HEK293 (cell line): Measurements from ENCODE around the gene THSD7A.

Source experiments
- CTCF ChIA-PET: fragments of 350-600 bp; formaldehyde crosslinking; extraction: SDS; loops from one replicate; lab custom pipeline; 2021; ENCODE audit warnings: antibody characterized with exemption; lab: Yijun Ruan, JAX
- POLR2A ChIA-PET: fragments of 300-600 bp; formaldehyde crosslinking; extraction: SDS; loops from one replicate; lab custom pipeline; 2020; ENCODE audit warnings: antibody characterized with exemption, inconsistent platforms; lab: Yijun Ruan, JAX
- H3K27ac ChIP-seq: fragments of 200-500 bp; sonication (Bioruptor generic); 2 replicates; pipeline ENCODE4 v1.5.1; 2014; ENCODE audit warnings: low read depth, low read length, control low read depth, inconsistent platforms; ENCODE audit errors: extremely low read depth
- H3K36me3 ChIP-seq, 2 experiments: fragments of 200-500 bp in 1 of 2; sonication (Bioruptor generic) in 1 of 2; 1 replicate in 1 of 2; 2 replicates in 1 of 2; pipeline ENCODE4 v1.5.1; 2014 to 2017; ENCODE audit warnings: inconsistent platforms in 2 of 2, low read length in 2 of 2; ENCODE audit not compliant: control insufficient read depth in 2 of 2, insufficient read depth in 1 of 2
- H3K4me1 ChIP-seq: fragments of 200-500 bp; sonication (Bioruptor generic); 2 replicates; pipeline ENCODE4 v1.5.1; 2014; ENCODE audit warnings: mild to moderate bottlenecking, low read length, inconsistent platforms; ENCODE audit not compliant: control insufficient read depth, insufficient read depth
- H3K4me3 ChIP-seq: 2 replicates; pipeline ENCODE4 v1.5.1; 2011; ENCODE audit warnings: low read depth, mild to moderate bottlenecking, control low read depth, low read length, moderate library complexity
- H3K9me3 ChIP-seq: fragments of 200-500 bp; sonication (Bioruptor generic); 2 replicates; pipeline ENCODE4 v1.5.1; 2014; ENCODE audit warnings: low read depth, low read length, inconsistent platforms; ENCODE audit not compliant: control insufficient read depth, insufficient read depth
- HOXD13 ChIP-seq: sonication (generic); formaldehyde crosslinking; IDR thresholded peaks from 2 replicates; pipeline ENCODE4 v1.8.0; 2022; ENCODE audit warnings: missing genetic modification reagents, borderline replicate concordance
- KLF16 ChIP-seq: fragments of 450-650 bp; formaldehyde crosslinking; IDR thresholded peaks from 2 replicates; pipeline ENCODE4 v1.5.1; 2017; ENCODE audit warnings: missing biosample characterization, missing genetic modification characterization
- KLF9 ChIP-seq: fragments of 450-650 bp; formaldehyde crosslinking; IDR thresholded peaks from 2 replicates; pipeline ENCODE4 v1.5.1; 2016; ENCODE audit warnings: missing biosample characterization, missing genetic modification characterization, low read depth
- SETDB1 ChIP-seq: IDR thresholded peaks from one replicate; pipeline ENCODE4 v1.6.1; 2017; ENCODE audit warnings: mild to moderate bottlenecking, low read length, moderate library complexity, mixed read lengths; ENCODE audit not compliant: insufficient read length
- ZFHX2 ChIP-seq: fragments of 450-650 bp; formaldehyde crosslinking; conservative IDR thresholded peaks from 2 replicates; pipeline ENCODE4 v1.5.1; 2016; ENCODE audit warnings: missing biosample characterization, missing genetic modification characterization
- ZNF19 ChIP-seq: fragments of 450-650 bp; formaldehyde crosslinking; IDR thresholded peaks from 2 replicates; pipeline ENCODE4; 2016; ENCODE audit warnings: missing biosample characterization, missing genetic modification characterization, low read depth
- ZNF202 ChIP-seq: fragments of 450-650 bp; formaldehyde crosslinking; IDR thresholded peaks from 2 replicates; pipeline ENCODE4 v1.5.1; 2016; ENCODE audit warnings: missing biosample characterization, missing genetic modification characterization, borderline replicate concordance
- ZNF24 ChIP-seq: fragments of 450-650 bp; formaldehyde crosslinking; IDR thresholded peaks from 2 replicates; pipeline ENCODE4 v1.5.1; 2016; ENCODE audit warnings: missing biosample characterization, missing genetic modification characterization
- ZNF292 ChIP-seq: fragments of 450-650 bp; formaldehyde crosslinking; IDR thresholded peaks from 2 replicates; pipeline ENCODE4 v1.5.1; 2016; ENCODE audit warnings: low read depth, missing biosample characterization, missing genetic modification characterization, borderline replicate concordance
- ZNF341 ChIP-seq: fragments of 450-650 bp; formaldehyde crosslinking; IDR thresholded peaks from 2 replicates; pipeline ENCODE4; 2016; ENCODE audit warnings: low read depth, missing biosample characterization, missing genetic modification characterization
- ZNF416 ChIP-seq: fragments of 450-650 bp; formaldehyde crosslinking; IDR thresholded peaks from 2 replicates; pipeline ENCODE4 v1.5.1; 2016; ENCODE audit warnings: missing biosample characterization, missing genetic modification characterization
- ZNF426 ChIP-seq: fragments of 450-650 bp; formaldehyde crosslinking; IDR thresholded peaks from 2 replicates; pipeline ENCODE4 v1.5.1; 2017; ENCODE audit warnings: missing biosample characterization, missing genetic modification characterization, mild to moderate bottlenecking, inconsistent platforms, moderate library complexity
- ZNF433 ChIP-seq: fragments of 450-650 bp; formaldehyde crosslinking; IDR thresholded peaks from 2 replicates; pipeline ENCODE4 v1.5.1; 2016; ENCODE audit warnings: missing biosample characterization, missing genetic modification characterization, low read depth
- ZNF555 ChIP-seq: fragments of 450-650 bp; formaldehyde crosslinking; conservative IDR thresholded peaks from 2 replicates; pipeline ENCODE4 v1.5.1; 2017; ENCODE audit warnings: missing biosample characterization, mild to moderate bottlenecking, missing genetic modification characterization, inconsistent platforms
- ZNF561 ChIP-seq: fragments of 450-650 bp; IDR thresholded peaks from 2 replicates; pipeline ENCODE4 v1.5.1; 2018; ENCODE audit warnings: missing biosample characterization, missing genetic modification characterization, borderline replicate concordance
- ZNF660 ChIP-seq: fragments of 450-650 bp; IDR thresholded peaks from 2 replicates; pipeline ENCODE4 v1.5.1; 2018; ENCODE audit warnings: missing biosample characterization, mild to moderate bottlenecking, missing genetic modification characterization
- ZNF747 ChIP-seq: fragments of 450-650 bp; formaldehyde crosslinking; IDR thresholded peaks from 2 replicates; pipeline ENCODE4 v1.5.1; 2016; ENCODE audit warnings: missing biosample characterization, missing genetic modification characterization
- ZSCAN16 ChIP-seq: fragments of 450-650 bp; formaldehyde crosslinking; IDR thresholded peaks from 2 replicates; pipeline ENCODE4 v1.5.1; 2016; ENCODE audit warnings: missing biosample characterization, missing genetic modification characterization
- TF ChIP-seq, protein P1 (sequence below): fragments of 450-650 bp; formaldehyde crosslinking; IDR thresholded peaks from 2 replicates; pipeline ENCODE4 v1.5.1; 2016; ENCODE audit warnings: missing biosample characterization, missing genetic modification characterization
- TF ChIP-seq, protein P2 (sequence below): fragments of 450-650 bp; formaldehyde crosslinking; IDR thresholded peaks from 2 replicates; pipeline ENCODE4 v1.5.1; 2017; ENCODE audit warnings: missing biosample characterization, missing genetic modification characterization
- TF ChIP-seq, protein P3 (sequence below): fragments of 450-650 bp; formaldehyde crosslinking; IDR thresholded peaks from 2 replicates; pipeline ENCODE4 v1.5.1; 2016; ENCODE audit warnings: missing biosample characterization, missing genetic modification characterization
- TF ChIP-seq, protein P4 (sequence below): fragments of 450-650 bp; formaldehyde crosslinking; conservative IDR thresholded peaks from 2 replicates; pipeline ENCODE4 v1.5.1; 2016; ENCODE audit warnings: low read depth, missing biosample characterization, missing genetic modification characterization
- TF ChIP-seq, protein P5 (sequence below): fragments of 450-650 bp; formaldehyde crosslinking; IDR thresholded peaks from 2 replicates; pipeline ENCODE4 v1.5.1; 2016; ENCODE audit warnings: missing biosample characterization, missing genetic modification characterization, low read depth

The THSD7A gene

DNA sequence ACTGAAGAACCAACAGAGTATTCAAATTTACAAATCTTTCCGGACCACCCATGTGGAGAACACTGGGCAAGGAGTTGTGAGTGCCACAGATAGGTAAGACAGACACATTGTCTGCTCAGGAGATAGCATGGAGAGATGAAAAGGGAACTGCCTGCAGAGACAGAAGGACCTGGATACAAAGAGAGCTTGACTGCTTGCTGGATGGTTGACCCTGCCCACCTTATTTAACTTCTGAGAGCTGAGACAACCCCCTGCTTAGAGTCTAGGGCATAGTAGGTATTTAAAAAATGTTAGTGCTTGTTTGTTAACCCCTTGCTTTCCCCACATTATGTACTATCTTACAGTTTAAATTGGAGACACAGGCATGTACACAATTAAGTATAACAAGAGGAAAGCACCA is 314.1 kb downstream of the THSD7A start:
- H3K9me3 ChIP-seq = no peaks in the 10 kb centered on the region
- H3K36me3 ChIP-seq = no peaks in the 10 kb centered on the region
- no peak overlapping the region for H3K27ac ChIP-seq
- ChIA-PET CTCF (no interaction called here), POLR2A (no interaction called here)
- H3K4me1 ChIP-seq = no peaks in the 10 kb centered on the region
- TF ChIP-seq ZNF341 (tag by site-specific recombination) (no peak), ZNF433 (tag by site-specific recombination) (no peak), HOXD13 (CRISPR knock-in tag) (no peak), ZNF555 (no peak), ZNF561 (tag by site-specific recombination) (no peak), ZNF416 (tag by site-specific recombination) (no peak), SETDB1 (no peak), ZNF19 (no peak), ZNF202 (tag by site-specific recombination) (no peak)
- TF ChIP-seq, protein P1, sequence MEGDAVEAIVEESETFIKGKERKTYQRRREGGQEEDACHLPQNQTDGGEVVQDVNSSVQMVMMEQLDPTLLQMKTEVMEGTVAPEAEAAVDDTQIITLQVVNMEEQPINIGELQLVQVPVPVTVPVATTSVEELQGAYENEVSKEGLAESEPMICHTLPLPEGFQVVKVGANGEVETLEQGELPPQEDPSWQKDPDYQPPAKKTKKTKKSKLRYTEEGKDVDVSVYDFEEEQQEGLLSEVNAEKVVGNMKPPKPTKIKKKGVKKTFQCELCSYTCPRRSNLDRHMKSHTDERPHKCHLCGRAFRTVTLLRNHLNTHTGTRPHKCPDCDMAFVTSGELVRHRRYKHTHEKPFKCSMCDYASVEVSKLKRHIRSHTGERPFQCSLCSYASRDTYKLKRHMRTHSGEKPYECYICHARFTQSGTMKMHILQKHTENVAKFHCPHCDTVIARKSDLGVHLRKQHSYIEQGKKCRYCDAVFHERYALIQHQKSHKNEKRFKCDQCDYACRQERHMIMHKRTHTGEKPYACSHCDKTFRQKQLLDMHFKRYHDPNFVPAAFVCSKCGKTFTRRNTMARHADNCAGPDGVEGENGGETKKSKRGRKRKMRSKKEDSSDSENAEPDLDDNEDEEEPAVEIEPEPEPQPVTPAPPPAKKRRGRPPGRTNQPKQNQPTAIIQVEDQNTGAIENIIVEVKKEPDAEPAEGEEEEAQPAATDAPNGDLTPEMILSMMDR = no peak
- TF ChIP-seq, protein P2, sequence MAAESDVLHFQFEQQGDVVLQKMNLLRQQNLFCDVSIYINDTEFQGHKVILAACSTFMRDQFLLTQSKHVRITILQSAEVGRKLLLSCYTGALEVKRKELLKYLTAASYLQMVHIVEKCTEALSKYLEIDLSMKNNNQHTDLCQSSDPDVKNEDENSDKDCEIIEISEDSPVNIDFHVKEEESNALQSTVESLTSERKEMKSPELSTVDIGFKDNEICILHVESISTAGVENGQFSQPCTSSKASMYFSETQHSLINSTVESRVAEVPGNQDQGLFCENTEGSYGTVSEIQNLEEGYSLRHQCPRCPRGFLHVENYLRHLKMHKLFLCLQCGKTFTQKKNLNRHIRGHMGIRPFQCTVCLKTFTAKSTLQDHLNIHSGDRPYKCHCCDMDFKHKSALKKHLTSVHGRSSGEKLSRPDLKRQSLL (tag by site-specific recombination) = no peak
- TF ChIP-seq, protein P3, sequence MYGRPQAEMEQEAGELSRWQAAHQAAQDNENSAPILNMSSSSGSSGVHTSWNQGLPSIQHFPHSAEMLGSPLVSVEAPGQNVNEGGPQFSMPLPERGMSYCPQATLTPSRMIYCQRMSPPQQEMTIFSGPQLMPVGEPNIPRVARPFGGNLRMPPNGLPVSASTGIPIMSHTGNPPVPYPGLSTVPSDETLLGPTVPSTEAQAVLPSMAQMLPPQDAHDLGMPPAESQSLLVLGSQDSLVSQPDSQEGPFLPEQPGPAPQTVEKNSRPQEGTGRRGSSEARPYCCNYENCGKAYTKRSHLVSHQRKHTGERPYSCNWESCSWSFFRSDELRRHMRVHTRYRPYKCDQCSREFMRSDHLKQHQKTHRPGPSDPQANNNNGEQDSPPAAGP (tag by site-specific recombination) = no peak
- TF ChIP-seq, all 188 proteins: peak for 0
- no peak overlapping the region for H3K4me3 ChIP-seq

DNA sequence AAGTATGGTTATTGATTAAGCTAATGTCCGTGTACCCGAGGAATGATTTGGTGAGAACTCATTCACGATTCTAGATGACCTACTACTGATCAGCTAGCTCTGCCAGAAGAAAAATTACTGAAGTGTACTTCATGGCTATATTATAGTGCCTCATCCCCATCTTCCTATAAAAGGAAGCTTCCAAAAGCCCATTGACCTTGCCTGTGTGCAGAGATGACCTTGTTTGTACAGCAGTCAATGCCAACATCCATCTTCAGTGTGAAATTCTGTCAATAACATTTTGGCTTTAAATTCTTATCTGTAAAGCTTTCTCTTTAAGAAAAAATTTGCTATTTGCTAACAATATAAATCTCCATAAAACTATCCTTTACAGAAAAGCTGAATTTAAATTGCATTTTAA is 315.7 kb downstream of the THSD7A start:
- no peak overlapping the region for H3K4me3 ChIP-seq
- H3K36me3 ChIP-seq = no peaks in the 10 kb centered on the region
- POLR2A ChIA-PET = no interaction called here
- no peaks in the 10 kb centered on the region for H3K9me3 ChIP-seq
- H3K27ac ChIP-seq = no peak overlapping the region
- H3K4me1 ChIP-seq = no peaks in the 10 kb centered on the region
- CTCF ChIA-PET = interaction anchor here (0.6 kb wide), 1 partner anchor 26 kb away, joined by 4 read pairs; no protein-coding TSS in a partner anchor
- TF ChIP-seq, protein P4, sequence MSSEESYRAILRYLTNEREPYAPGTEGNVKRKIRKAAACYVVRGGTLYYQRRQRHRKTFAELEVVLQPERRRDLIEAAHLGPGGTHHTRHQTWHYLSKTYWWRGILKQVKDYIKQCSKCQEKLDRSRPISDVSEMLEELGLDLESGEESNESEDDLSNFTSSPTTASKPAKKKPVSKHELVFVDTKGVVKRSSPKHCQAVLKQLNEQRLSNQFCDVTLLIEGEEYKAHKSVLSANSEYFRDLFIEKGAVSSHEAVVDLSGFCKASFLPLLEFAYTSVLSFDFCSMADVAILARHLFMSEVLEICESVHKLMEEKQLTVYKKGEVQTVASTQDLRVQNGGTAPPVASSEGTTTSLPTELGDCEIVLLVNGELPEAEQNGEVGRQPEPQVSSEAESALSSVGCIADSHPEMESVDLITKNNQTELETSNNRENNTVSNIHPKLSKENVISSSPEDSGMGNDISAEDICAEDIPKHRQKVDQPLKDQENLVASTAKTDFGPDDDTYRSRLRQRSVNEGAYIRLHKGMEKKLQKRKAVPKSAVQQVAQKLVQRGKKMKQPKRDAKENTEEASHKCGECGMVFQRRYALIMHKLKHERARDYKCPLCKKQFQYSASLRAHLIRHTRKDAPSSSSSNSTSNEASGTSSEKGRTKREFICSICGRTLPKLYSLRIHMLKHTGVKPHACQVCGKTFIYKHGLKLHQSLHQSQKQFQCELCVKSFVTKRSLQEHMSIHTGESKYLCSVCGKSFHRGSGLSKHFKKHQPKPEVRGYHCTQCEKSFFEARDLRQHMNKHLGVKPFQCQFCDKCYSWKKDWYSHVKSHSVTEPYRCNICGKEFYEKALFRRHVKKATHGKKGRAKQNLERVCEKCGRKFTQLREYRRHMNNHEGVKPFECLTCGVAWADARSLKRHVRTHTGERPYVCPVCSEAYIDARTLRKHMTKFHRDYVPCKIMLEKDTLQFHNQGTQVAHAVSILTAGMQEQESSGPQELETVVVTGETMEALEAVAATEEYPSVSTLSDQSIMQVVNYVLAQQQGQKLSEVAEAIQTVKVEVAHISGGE (tag by site-specific recombination) = no peak
- TF ChIP-seq, protein P5, sequence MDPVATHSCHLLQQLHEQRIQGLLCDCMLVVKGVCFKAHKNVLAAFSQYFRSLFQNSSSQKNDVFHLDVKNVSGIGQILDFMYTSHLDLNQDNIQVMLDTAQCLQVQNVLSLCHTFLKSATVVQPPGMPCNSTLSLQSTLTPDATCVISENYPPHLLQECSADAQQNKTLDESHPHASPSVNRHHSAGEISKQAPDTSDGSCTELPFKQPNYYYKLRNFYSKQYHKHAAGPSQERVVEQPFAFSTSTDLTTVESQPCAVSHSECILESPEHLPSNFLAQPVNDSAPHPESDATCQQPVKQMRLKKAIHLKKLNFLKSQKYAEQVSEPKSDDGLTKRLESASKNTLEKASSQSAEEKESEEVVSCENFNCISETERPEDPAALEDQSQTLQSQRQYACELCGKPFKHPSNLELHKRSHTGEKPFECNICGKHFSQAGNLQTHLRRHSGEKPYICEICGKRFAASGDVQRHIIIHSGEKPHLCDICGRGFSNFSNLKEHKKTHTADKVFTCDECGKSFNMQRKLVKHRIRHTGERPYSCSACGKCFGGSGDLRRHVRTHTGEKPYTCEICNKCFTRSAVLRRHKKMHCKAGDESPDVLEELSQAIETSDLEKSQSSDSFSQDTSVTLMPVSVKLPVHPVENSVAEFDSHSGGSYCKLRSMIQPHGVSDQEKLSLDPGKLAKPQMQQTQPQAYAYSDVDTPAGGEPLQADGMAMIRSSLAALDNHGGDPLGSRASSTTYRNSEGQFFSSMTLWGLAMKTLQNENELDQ = no peak
- TF ChIP-seq ZNF747 (no peak), ZNF292 (no peak), ZNF660 (tag by site-specific recombination) (no peak), KLF16 (tag by site-specific recombination) (no peak), KLF9 (tag by site-specific recombination) (no peak), ZNF426 (no peak), ZFHX2 (tag by site-specific recombination) (no peak), ZNF24 (tag by site-specific recombination) (no peak), ZSCAN16 (tag by site-specific recombination) (no peak)
